Measurements from ENCODE around the gene LSM12.

DNA sequence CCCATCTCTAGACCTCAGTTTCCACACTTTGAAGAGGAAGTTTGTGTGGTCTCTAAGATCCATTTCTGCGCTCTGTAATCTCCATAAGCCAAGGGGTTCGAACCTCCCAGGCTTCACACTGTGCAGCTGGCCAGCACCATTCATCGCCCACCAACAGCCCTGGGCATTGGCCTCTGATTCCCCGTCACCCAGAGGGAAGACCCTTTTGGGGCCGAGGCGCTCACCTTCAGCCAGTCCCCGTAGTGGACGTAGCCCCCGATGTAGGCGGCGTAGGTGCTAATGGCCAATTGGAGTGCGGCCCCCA, 52.4 kb downstream of the LSM12 start:
- TF ChIP-seq, protein P1, sequence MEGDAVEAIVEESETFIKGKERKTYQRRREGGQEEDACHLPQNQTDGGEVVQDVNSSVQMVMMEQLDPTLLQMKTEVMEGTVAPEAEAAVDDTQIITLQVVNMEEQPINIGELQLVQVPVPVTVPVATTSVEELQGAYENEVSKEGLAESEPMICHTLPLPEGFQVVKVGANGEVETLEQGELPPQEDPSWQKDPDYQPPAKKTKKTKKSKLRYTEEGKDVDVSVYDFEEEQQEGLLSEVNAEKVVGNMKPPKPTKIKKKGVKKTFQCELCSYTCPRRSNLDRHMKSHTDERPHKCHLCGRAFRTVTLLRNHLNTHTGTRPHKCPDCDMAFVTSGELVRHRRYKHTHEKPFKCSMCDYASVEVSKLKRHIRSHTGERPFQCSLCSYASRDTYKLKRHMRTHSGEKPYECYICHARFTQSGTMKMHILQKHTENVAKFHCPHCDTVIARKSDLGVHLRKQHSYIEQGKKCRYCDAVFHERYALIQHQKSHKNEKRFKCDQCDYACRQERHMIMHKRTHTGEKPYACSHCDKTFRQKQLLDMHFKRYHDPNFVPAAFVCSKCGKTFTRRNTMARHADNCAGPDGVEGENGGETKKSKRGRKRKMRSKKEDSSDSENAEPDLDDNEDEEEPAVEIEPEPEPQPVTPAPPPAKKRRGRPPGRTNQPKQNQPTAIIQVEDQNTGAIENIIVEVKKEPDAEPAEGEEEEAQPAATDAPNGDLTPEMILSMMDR (IDR thresholded peaks at IDR 0.05 in 8 of 11, conservative IDR thresholded peaks at IDR 0.05 in 3 of 11): no peak
- no peak for TF ChIP-seq POLR2A (IDR thresholded peaks at IDR 0.05)
- no peak for TF ChIP-seq POLR2AphosphoS5 (IDR thresholded peaks at IDR 0.05)

Measured in spleen (tissue), 7 donors.